Prostate gland (tissue), 2 donors: ENCODE data around the gene CAMKMT. TPM values are rescaled to one million over a fixed set of nuclear protein-coding genes. Genes with fewer than 3 reads are reported as not detected.

ENCODE experiments used
- DNase-seq: peaks from one replicate; pipeline ENCODE4 v3.0.0-alpha.2; 2019; ENCODE audit warnings: low spot score
- H3K27ac ChIP-seq, 2 donors: fragments of 200-600 bp; sonication (generic); 2 replicates each; pipeline ENCODE4 v1.5.1; 2017 to 2019
- H3K27me3 ChIP-seq: fragments of 200-600 bp; sonication (generic); replicated peaks from 2 replicates; pipeline ENCODE4 v1.5.1; 2019; ENCODE audit not compliant: insufficient read depth
- H3K36me3 ChIP-seq, 2 donors: fragments of 200-600 bp; sonication (generic); 1 replicate in 1 of 2; 2 replicates in 1 of 2; pipeline versions ENCODE4 v1.5.1 to v1.8.1; 2017 to 2019
- H3K4me1 ChIP-seq: fragments of 200-600 bp; sonication (generic); replicated peaks from 2 replicates; pipeline ENCODE4 v1.5.1; 2019
- H3K4me3 ChIP-seq, 2 donors: fragments of 200-600 bp; sonication (generic); 2 replicates each; pipeline ENCODE4 v1.5.1; 2017 to 2019
- H3K9me3 ChIP-seq: fragments of 200-600 bp; sonication (generic); 2 replicates; pipeline ENCODE4 v1.5.1; 2017
- POLR2A ChIP-seq: fragments of 450-650 bp; IDR thresholded peaks from one replicate; pipeline ENCODE4 v1.6.1; 2016; ENCODE audit warnings: antibody characterized with exemption, mild to moderate bottlenecking
- POLR2AphosphoS5 ChIP-seq: sonication (generic); formaldehyde crosslinking; IDR thresholded peaks from one replicate; pipeline ENCODE4 v1.6.1; 2017; ENCODE audit warnings: antibody characterized with exemption
- whole genome bisulfite sequencing: methylation state at CpG from one replicate; pipeline ENCODE4 v1.1.5; 2018; 5-methylcytosine and 5-hydroxymethylcytosine counted together
- intact Hi-C: fragments of 100-400 bp; cut with DNase I; formaldehyde crosslinking; loops from one replicate; pipeline ENCODE4 v1.14.2; 2022
- total RNA-seq, 2 donors: library from RNA; depleted of rRNA; stranded (reverse); fragments of >200 nt; gene quantifications; one replicate each; pipeline ENCODE4 v1.1.0, GENCODE V29; 2016
- TF ChIP-seq, protein P1 (sequence below), 4 experiments: fragments of 200-600 bp in 2 of 4; fragments of 450-650 bp in 2 of 4; sonication (generic) in 2 of 4; IDR thresholded peaks; 1 replicate in 3 of 4; 2 replicates in 1 of 4; pipeline ENCODE4 v1.5.1; 2016 to 2019; ENCODE audit warnings: antibody characterized with exemption in 4 of 4, mild to moderate bottlenecking in 2 of 4, moderate library complexity in 2 of 4

CAMKMT gene
- total RNA-seq, 2 donors from 2014 or later: 5.4 to 7.6 TPM

DNA sequence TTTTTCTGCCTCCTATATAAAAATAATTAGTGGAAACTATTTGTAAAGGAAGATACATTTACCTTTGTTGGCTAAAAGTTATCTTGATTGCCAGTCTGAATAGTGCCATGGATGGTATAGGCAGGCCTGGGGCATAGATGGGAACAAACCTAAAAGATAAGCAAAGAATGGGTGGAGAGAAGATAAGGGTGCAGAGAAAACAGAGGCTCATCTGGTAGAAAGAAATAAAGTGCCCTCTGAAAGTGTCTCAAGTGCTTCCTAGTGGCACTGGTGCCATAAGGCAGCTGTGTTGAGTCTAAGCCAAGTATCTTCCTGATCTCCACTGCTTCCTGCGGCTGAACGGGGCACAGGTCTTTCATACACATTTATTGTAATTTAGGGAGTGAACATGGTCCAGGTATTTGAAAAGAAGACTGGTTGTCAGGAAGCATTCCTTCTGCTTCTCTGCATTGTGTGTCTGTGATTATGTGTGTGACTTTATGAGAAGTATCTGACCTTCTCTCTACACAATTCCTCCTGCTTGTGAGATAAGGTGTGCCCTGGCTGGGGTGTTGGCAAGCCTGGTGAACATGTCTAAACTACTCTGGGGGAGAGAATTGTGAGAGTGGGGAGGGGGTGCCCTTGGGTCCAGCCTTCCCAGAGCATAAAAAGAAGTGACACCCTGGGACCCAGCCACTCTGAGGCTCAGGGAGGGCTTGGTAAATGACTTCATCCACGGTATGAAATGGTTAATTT is 280.5 kb downstream of the CAMKMT start:
- intact Hi-C loops: no loop called here

DNA sequence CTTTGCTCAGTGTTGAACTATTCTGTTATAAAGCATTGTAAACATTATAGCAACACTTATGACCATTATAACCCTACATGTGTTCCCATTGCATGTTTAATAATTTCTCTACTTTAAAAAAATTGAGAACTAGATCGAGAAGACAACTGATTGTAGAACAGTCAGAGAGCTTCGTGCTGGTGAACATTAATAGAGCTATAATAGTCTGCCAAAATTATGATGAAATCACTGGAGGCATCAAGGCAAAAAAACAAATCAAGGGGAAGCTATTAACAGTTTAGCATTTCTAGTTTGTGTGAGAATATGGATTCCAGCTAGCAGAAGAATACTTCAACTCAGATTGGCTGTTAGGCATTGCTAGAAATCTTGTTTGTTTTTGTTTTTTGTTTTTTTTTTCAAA is 284.2 kb downstream of the CAMKMT start:
- Histone ChIP-seq H3K4me3 (no peak overlapping the region), H3K27ac (no peak overlapping the region), H3K9me3 (no peaks in the 10 kb centered on the region), H3K36me3 (no peaks in the 10 kb centered on the region), H3K27me3 (no peaks in the 10 kb centered on the region), H3K4me1 (no peaks in the 10 kb centered on the region)
- no peak for DNase-seq
- intact Hi-C loops: no loop called here
- 78% methylated on average over 2 of the region's 2 CpGs for WGBS
- TF ChIP-seq, protein P1, sequence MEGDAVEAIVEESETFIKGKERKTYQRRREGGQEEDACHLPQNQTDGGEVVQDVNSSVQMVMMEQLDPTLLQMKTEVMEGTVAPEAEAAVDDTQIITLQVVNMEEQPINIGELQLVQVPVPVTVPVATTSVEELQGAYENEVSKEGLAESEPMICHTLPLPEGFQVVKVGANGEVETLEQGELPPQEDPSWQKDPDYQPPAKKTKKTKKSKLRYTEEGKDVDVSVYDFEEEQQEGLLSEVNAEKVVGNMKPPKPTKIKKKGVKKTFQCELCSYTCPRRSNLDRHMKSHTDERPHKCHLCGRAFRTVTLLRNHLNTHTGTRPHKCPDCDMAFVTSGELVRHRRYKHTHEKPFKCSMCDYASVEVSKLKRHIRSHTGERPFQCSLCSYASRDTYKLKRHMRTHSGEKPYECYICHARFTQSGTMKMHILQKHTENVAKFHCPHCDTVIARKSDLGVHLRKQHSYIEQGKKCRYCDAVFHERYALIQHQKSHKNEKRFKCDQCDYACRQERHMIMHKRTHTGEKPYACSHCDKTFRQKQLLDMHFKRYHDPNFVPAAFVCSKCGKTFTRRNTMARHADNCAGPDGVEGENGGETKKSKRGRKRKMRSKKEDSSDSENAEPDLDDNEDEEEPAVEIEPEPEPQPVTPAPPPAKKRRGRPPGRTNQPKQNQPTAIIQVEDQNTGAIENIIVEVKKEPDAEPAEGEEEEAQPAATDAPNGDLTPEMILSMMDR (IDR thresholded peaks at IDR 0.05): no peak
- TF ChIP-seq POLR2AphosphoS5: no peak
- TF ChIP-seq POLR2A: no peak

More for the DNA sequence above, 280.5 kb downstream of the CAMKMT start:
- H3K9me3 ChIP-seq: no peaks in the 10 kb centered on the region
- no peak overlapping the region for H3K27ac ChIP-seq
- TF ChIP-seq POLR2AphosphoS5: no peak
- TF ChIP-seq POLR2A: no peak
- 50% methylated on average over 3 of the region's 3 CpGs for WGBS
- DNase-seq: no peak
- H3K4me3 ChIP-seq: no peak overlapping the region
- H3K4me1 ChIP-seq: no peaks in the 10 kb centered on the region
- no peaks in the 10 kb centered on the region for H3K36me3 ChIP-seq
- no peaks in the 10 kb centered on the region for H3K27me3 ChIP-seq

DNA sequence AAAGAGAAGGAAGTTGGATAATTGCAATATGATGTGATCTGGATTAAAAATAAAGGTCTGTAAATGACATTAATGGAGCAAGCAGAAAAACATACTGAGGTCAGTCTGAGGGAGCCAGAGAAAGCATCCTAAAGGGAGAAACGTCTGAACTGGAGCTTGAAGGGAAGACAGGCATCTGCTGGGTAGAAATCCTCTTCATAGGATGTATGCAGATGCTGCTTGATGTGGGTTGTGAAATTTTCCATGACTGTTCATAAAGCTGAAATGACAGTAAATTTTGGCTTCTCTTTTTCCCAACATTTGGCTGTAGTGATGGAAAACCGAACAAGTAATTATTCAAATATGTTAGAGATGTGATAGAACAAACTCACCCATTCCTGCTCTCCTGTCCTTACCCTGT is 287.6 kb downstream of the CAMKMT start:
- 82% methylated on average over 2 of the region's 2 CpGs for WGBS
- DNase-seq: no peak
- Histone ChIP-seq H3K27ac (no peak overlapping the region), H3K27me3 (no peaks in the 10 kb centered on the region), H3K9me3 (no peaks in the 10 kb centered on the region), H3K4me3 (no peak overlapping the region), H3K4me1 (no peaks in the 10 kb centered on the region), H3K36me3 (no peaks in the 10 kb centered on the region)
- intact Hi-C loops: no loop called here
- TF ChIP-seq POLR2AphosphoS5: no peak
- TF ChIP-seq, protein P1 (IDR thresholded peaks at IDR 0.05): no peak
- no peak for TF ChIP-seq POLR2A

DNA sequence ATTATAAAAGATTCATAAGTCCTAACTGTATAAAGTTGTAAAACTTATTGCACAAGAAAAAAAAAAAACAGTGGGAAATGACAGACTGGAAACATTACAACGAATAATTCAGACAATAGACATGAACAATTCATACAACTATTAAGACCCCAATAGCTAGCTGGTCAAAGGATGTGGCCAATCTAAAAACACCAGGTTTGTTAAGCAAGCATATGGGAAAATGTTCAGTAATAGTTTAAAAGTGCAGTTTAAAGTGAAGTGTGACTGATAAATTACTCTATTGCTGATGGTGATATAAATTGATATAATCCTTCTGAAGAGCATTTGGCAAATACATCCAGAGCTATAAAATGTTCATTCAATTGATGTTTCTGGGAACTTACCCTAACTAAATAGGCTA is 289.0 kb downstream of the CAMKMT start:
- H3K4me1 ChIP-seq: no peaks in the 10 kb centered on the region
- no peak overlapping the region for H3K4me3 ChIP-seq
- 51% methylated on average over 1 of the region's 1 CpG for WGBS
- no peak for DNase-seq
- H3K9me3 ChIP-seq: no peaks in the 10 kb centered on the region
- no peaks in the 10 kb centered on the region for H3K27me3 ChIP-seq
- TF ChIP-seq POLR2A: no peak
- TF ChIP-seq POLR2AphosphoS5: no peak
- TF ChIP-seq, protein P1 (IDR thresholded peaks at IDR 0.05): no peak
- H3K36me3 ChIP-seq: no peaks in the 10 kb centered on the region
- intact Hi-C loops: no loop called here
- H3K27ac ChIP-seq: no peak overlapping the region

DNA sequence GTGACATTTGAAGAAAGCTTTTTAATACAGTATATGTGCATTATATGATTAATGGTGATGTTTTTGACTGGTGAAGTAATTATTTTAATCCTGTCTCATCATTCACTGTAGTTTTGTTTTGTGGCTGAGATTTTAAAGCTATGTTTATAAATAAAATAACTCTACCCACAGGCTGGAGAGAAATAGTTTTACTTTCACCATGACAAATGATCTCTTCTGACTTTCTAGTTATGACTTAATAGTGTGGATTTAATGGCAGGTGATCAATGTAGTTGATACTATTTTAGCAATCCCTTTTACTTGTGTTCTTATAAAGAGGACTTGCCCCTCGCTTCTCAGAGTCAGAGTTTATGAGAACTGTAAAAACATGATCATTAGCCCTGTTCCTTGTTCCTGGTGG is 290.2 kb downstream of the CAMKMT start:
- Histone ChIP-seq H3K27me3 (no peaks in the 10 kb centered on the region), H3K36me3 (no peaks in the 10 kb centered on the region), H3K9me3 (no peaks in the 10 kb centered on the region), H3K4me1 (no peaks in the 10 kb centered on the region), H3K4me3 (no peak overlapping the region), H3K27ac (no peak overlapping the region)
- 55% methylated on average over 1 of the region's 1 CpG for WGBS
- no peak for DNase-seq
- no peak for TF ChIP-seq POLR2A
- no peak for TF ChIP-seq POLR2AphosphoS5
- TF ChIP-seq, protein P1 (IDR thresholded peaks at IDR 0.05): no peak
- intact Hi-C loops: no loop called here
